ENCODE results near the gene PKHD1. TPM values are rescaled to one million over a fixed set of nuclear protein-coding genes. Genes with fewer than 3 reads are reported as not detected.

Gene PKHD1
- total and polyA plus RNA-seq, 2 of the 13 experiments (the other 11 are each of a cell fraction or from before 2014, with no cell fraction given) = 0.01 to 0.13 TPM

DNA sequence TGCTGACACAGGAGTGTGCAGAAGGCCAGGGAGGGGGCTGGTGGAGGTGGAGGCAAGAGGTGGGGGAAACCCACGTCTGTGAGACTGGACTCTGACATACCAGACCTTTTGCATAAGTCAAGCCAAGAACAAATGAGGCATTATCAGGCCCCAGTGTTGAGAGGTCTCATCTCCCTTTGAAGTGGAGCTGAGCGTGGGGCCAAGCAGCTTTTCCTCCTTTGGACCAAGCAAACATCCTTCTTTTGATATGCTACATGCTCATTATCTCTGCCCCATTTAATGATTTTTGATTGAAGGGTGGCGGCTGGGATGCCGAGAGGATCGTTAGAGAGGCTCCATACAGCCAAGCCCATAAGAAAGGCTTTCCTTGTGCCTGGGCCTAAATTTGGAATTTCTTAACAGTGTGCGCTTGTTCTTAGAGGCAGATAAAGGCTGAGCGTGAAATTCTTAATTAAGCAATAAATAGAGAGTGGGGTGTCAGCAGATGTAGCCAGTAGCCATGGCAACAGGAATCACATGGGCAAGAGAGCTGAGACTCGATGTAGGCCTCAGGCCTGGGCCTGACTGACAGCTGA lies 244.5 kb downstream of the PKHD1 start:
- FAIRE-seq = no peak
- ChIA-PET CTCF (ENCODE audit: low intra/inter-chr PET ratio, low total read pairs) (no interaction called here), POLR2A (no interaction called here)
- Histone ChIP-seq H3K9ac (ENCODE audit: insufficient read depth, low read depth, low read length) (no peak overlapping the region), H3K4me1 (ENCODE audit: insufficient read depth, low read length) (no peaks in the 10 kb centered on the region; the same call in 1 of the 2 replicates), H3K36me3 (replicated peaks in 1 of 2; ENCODE audit: control insufficient read depth in 1 of 2, insufficient read depth in 2 of 2, low read length in 2 of 2) (no peaks in the 10 kb centered on the region), H3K4me2 (ENCODE audit: low read depth, low read length) (no peak overlapping the region), H3K27ac (ENCODE audit: extremely low read length, insufficient read depth, low read length) (no peak overlapping the region), H3K4me3 (replicated peaks in 1 of 3; ENCODE audit: insufficient read depth in 1 of 3, low read depth in 2 of 3, low read length in 3 of 3) (no peak overlapping the region), H2AFZ (ENCODE audit: low read length) (no peak overlapping the region), H3K79me2 (ENCODE audit: insufficient read depth, low read length) (no peaks in the 10 kb centered on the region), H3K9me3 (ENCODE audit: low read length) (no peaks in the 10 kb centered on the region), H4K20me1 (ENCODE audit: insufficient read depth, low read length) (no peaks in the 10 kb centered on the region), H3K27me3 (ENCODE audit: control insufficient read depth in 1 of 2, insufficient read depth in 2 of 2, low read length in 2 of 2) (0 out of 5 replicates have a peak, but pooled peaks cover 0 to 1% of the 10 kb centered on the region in 2 experiments)
- ATAC-seq = peak; percentile 55
- TF ChIP-seq JUN (CRISPR knock-in tag; IDR thresholded peaks at IDR 0.05) (no peak), TCF7 (IDR thresholded peaks at IDR 0.05; ENCODE audit: low read depth) (peak; percentile 27; the same call in 1 of the 2 replicates), ZNF224 (CRISPR knock-in tag; IDR thresholded peaks at IDR 0.05) (no peak)
- no TSS peak for BruUV-seq (replicated peaks)
- WGBS (ENCODE audit: low lambda C conversion rate) = 10% methylated on average over 7 of the region's 8 CpGs
- intact Hi-C loops (cut with micrococcal nuclease; ENCODE audit: unreplicated experiment) (loop anchor here (5.0 to 10.0 kb wide), 3 partner anchors 114 to 1026 kb away; partner anchors contain the start of gene TFAP2B), in situ Hi-C loops (cut with HindIII; ENCODE audit: extremely low pct_ligation_motif_present, low pct_unique_long_range_greater_than_20kb) (loop anchor here (5.0 kb wide), 1 partner anchor 114 kb away; no protein-coding TSS in a partner anchor)
- peak; percentile 12 for DNase-seq (ENCODE audit: low spot score)

DNA sequence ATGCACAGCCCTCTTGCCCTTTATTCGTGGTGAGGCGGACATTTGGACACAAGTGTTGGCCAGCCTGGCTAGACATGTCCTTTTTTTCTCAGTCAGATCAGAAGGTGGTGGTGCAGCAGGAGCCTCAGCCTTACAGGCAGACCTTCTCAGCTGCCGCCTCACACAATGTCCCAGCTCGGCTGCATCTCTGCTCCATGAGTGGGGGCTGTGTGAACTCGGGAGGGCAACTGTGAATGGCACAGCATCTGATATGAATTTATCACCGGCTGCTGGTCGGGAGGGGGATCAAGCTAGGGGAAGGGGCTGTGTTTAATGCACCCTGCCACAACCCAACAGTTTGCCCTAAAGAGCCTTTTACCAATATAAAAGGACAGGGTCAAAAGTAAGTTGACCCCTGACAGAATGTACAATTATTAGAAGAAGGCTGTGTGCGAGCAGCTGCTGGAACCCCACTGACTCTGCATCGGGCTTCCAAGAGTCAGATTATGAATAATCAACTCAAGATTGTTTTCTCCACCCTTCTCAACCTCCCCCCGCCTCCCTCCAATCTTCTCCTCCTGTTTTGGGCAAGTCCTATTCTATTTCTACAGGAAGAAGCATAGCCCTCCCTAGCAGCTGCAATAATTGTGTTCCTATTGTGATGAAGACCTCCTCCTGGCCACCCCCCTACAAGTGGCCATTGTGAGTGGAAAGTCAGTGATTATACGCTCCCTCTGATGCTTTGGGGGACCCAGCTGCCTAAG lies 245.2 kb downstream of the PKHD1 start:
- intact Hi-C loops (cut with micrococcal nuclease; ENCODE audit: unreplicated experiment) = loop anchor here (5.0 to 10.0 kb wide), 3 partner anchors 115 to 1025 kb away; partner anchors contain the start of gene TFAP2B
- H3K4me2 ChIP-seq (ENCODE audit: low read depth, low read length) = no peak overlapping the region
- CTCF ChIA-PET (ENCODE audit: low intra/inter-chr PET ratio, low total read pairs) = no interaction called here

More for the DNA sequence above, 245.2 kb downstream of the PKHD1 start:
- H4K20me1 ChIP-seq (ENCODE audit: insufficient read depth, low read length) = no peaks in the 10 kb centered on the region
- in situ Hi-C loops (cut with HindIII; ENCODE audit: extremely low pct_ligation_motif_present, low pct_unique_long_range_greater_than_20kb) = loop anchor here (5.0 kb wide), 1 partner anchor 115 kb away; no protein-coding TSS in a partner anchor
- no peak overlapping the region for H3K9ac ChIP-seq (ENCODE audit: insufficient read depth, low read depth, low read length)
- H3K4me3 ChIP-seq (replicated peaks in 1 of 3; ENCODE audit: insufficient read depth in 1 of 3, low read depth in 2 of 3, low read length in 3 of 3) = no peak overlapping the region
- ATAC-seq (no peak), DNase-seq (ENCODE audit: low spot score) (no peak), FAIRE-seq (no peak)
- H3K36me3 ChIP-seq (replicated peaks in 1 of 2; ENCODE audit: control insufficient read depth in 1 of 2, insufficient read depth in 2 of 2, low read length in 2 of 2) = no peaks in the 10 kb centered on the region
- no peaks in the 10 kb centered on the region; the same call in 1 of the 2 replicates for H3K4me1 ChIP-seq (ENCODE audit: insufficient read depth, low read length)
- no peaks in the 10 kb centered on the region for H3K79me2 ChIP-seq (ENCODE audit: insufficient read depth, low read length)
- POLR2A ChIA-PET = no interaction called here
- no peak overlapping the region for H3K27ac ChIP-seq (ENCODE audit: extremely low read length, insufficient read depth, low read length)
- H3K9me3 ChIP-seq (ENCODE audit: low read length) = no peaks in the 10 kb centered on the region
- no peak overlapping the region for H2AFZ ChIP-seq (ENCODE audit: low read length)
- TF ChIP-seq ZC3H4 (CRISPR knock-in tag; IDR thresholded peaks at IDR 0.05; ENCODE audit: borderline replicate concordance) (no peak), ARNTL (CRISPR knock-in tag; IDR thresholded peaks at IDR 0.05) (no peak), ZNF605 (CRISPR knock-in tag; IDR thresholded peaks at IDR 0.05) (no peak), ZNF720 (CRISPR knock-in tag; IDR thresholded peaks at IDR 0.05) (no peak), ZNF558 (CRISPR knock-in tag; IDR thresholded peaks at IDR 0.05; ENCODE audit: borderline replicate concordance) (no peak), HNRNPH1 (optimal IDR thresholded peaks at IDR 0.05; ENCODE audit: low read depth, low read length) (no peak), IRF2 (CRISPR knock-in tag; IDR thresholded peaks at IDR 0.05) (no peak), CEBPB (IDR thresholded peaks at IDR 0.05; ENCODE audit: borderline replicate concordance, low read depth, low read length) (no peak), ZFYVE20 (CRISPR knock-in tag; IDR thresholded peaks at IDR 0.05; ENCODE audit: borderline replicate concordance, low read depth) (no peak), SETDB1 (CRISPR knock-in tag; IDR thresholded peaks at IDR 0.05; ENCODE audit: borderline replicate concordance) (no peak), ZBTB7A (CRISPR knock-in tag; IDR thresholded peaks at IDR 0.05) (no peak)
- TF ChIP-seq, protein P1, sequence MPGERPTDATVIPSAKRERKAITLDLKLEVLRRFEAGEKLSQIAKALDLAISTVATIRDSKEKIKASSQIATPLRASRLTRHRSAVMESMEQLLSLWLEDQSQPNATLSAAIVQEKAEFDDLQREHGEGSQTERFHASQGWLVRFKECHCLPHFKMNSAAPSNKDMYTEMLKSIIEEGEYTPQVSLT (CRISPR knock-in tag; IDR thresholded peaks at IDR 0.05; ENCODE audit: borderline replicate concordance, low read depth) = no peak
- TF ChIP-seq, protein P2, sequence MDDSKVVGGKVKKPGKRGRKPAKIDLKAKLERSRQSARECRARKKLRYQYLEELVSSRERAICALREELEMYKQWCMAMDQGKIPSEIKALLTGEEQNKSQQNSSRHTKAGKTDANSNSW (CRISPR knock-in tag; IDR thresholded peaks at IDR 0.05; ENCODE audit: borderline replicate concordance) = no peak
- H3K27me3 ChIP-seq (ENCODE audit: control insufficient read depth in 1 of 2, insufficient read depth in 2 of 2, low read length in 2 of 2) = 0 out of 5 replicates have a peak, but pooled peaks cover 0 to 1% of the 10 kb centered on the region in 2 experiments
- no TSS peak for BruUV-seq (replicated peaks)
- WGBS (ENCODE audit: low lambda C conversion rate) = 18% methylated on average over 11 of the region's 11 CpGs

All from HepG2 (cell line).